Measurements from ENCODE around the gene GGACT.

The GGACT gene

DNA sequence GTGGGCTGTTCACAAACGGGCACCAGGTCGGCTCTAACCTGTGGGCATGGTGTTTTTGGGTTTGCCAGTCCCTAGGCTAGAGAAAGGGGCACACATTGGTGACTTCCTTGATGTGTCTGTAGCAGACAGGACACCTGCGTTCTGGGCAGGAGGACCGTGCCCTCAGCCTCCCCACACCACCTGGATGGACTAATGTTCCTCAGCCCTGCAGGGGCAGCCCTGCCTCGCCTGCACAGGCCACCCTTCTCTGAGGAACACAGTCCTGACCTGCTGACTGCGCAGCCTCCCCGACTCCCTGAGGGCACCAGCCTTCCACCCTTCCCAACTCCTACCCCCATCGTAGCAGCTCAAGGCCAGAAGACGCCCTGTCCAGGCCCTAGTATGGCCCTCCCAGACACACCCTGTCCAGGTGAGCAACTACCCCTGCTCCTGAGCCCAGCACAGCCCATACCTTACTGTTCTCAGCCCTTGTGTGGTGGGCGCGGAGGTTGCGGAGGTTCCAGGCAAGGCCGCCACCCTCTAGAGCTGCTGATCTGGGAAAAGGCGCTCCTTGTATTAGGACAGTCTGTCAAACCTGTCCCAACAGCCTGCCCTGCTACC is 55.7 kb downstream of the GGACT start:
- no peaks in the 10 kb centered on the region for H3K9me3 ChIP-seq (replicated peaks; ENCODE audit: insufficient read depth, low read length)
- no peak overlapping the region for H3K27ac ChIP-seq (ENCODE audit: low read length)
- no peak overlapping the region for H3K9ac ChIP-seq (ENCODE audit: low read length)
- no peaks in the 10 kb centered on the region for H4K20me1 ChIP-seq (ENCODE audit: insufficient read depth, low read length)
- H3K4me2 ChIP-seq (ENCODE audit: low read depth, low read length), result no peak overlapping the region
- no peaks in the 10 kb centered on the region for H3K36me3 ChIP-seq (replicated peaks; ENCODE audit: insufficient read depth, low read length)
- no peaks in the 10 kb centered on the region for H3K79me2 ChIP-seq (ENCODE audit: low read length)
- peaks cover 2% of the 10 kb centered on the region for H3K4me1 ChIP-seq (ENCODE audit: low read length)
- DNase-seq, result no peak
- no peaks in the 10 kb centered on the region for H3K27me3 ChIP-seq (replicated peaks; ENCODE audit: insufficient read depth, low read length)
- no peak overlapping the region for H3K4me3 ChIP-seq (ENCODE audit: low read length)
- no peaks in the 10 kb centered on the region for H3F3A ChIP-seq (ENCODE audit: insufficient read depth, low read length)
- TF ChIP-seq EZH2phosphoT487 (IDR thresholded peaks at IDR 0.05; ENCODE audit: low read length), result no peak
- no peak for TF ChIP-seq CTCF (IDR thresholded peaks at IDR 0.05; ENCODE audit: low read length)
- TF ChIP-seq EZH2 (optimal IDR thresholded peaks at IDR 0.05; ENCODE audit: low read depth, low read length), result no peak
- no peaks in the 10 kb centered on the region for H3K9me2 ChIP-seq (replicated peaks; ENCODE audit: insufficient read depth, low read length)
- H2AFZ ChIP-seq (ENCODE audit: low read length), result no peak overlapping the region

GRCh38 chr13:100532090-100532766 is 56.4 kb downstream of the GGACT start:
- Histone ChIP-seq H3K4me1 (ENCODE audit: low read length) (no peaks in the 10 kb centered on the region), H4K20me1 (ENCODE audit: insufficient read depth, low read length) (no peaks in the 10 kb centered on the region), H3K4me2 (ENCODE audit: low read depth, low read length) (no peak overlapping the region), H3K27ac (ENCODE audit: low read length) (no peak overlapping the region), H3K27me3 (replicated peaks; ENCODE audit: insufficient read depth, low read length) (no peaks in the 10 kb centered on the region), H3K79me2 (ENCODE audit: low read length) (no peaks in the 10 kb centered on the region), H3K9me3 (replicated peaks; ENCODE audit: insufficient read depth, low read length) (no peaks in the 10 kb centered on the region), H2AFZ (ENCODE audit: low read length) (no peak overlapping the region), H3F3A (ENCODE audit: insufficient read depth, low read length) (no peaks in the 10 kb centered on the region), H3K9ac (ENCODE audit: low read length) (no peak overlapping the region), H3K36me3 (replicated peaks; ENCODE audit: insufficient read depth, low read length) (no peaks in the 10 kb centered on the region), H3K9me2 (replicated peaks; ENCODE audit: insufficient read depth, low read length) (no peaks in the 10 kb centered on the region), H3K4me3 (ENCODE audit: low read length) (no peak overlapping the region)
- no peak for DNase-seq
- TF ChIP-seq CTCF (IDR thresholded peaks at IDR 0.05; ENCODE audit: low read length) (no peak), EZH2 (optimal IDR thresholded peaks at IDR 0.05; ENCODE audit: low read depth, low read length) (no peak), EZH2phosphoT487 (IDR thresholded peaks at IDR 0.05; ENCODE audit: low read length) (no peak)

GRCh38 chr13:100530671-100531213 is 57.8 kb downstream of the GGACT start:
- no peaks in the 10 kb centered on the region for H3K79me2 ChIP-seq (ENCODE audit: low read length)
- H3F3A ChIP-seq (ENCODE audit: insufficient read depth, low read length), result no peaks in the 10 kb centered on the region
- no peaks in the 10 kb centered on the region for H3K9me3 ChIP-seq (replicated peaks; ENCODE audit: insufficient read depth, low read length)
- no peak overlapping the region for H3K4me3 ChIP-seq (ENCODE audit: low read length)
- no peaks in the 10 kb centered on the region for H4K20me1 ChIP-seq (ENCODE audit: insufficient read depth, low read length)
- H3K4me2 ChIP-seq (ENCODE audit: low read depth, low read length), result no peak overlapping the region
- no peak overlapping the region for H2AFZ ChIP-seq (ENCODE audit: low read length)
- DNase-seq, result no peak
- no peaks in the 10 kb centered on the region for H3K27me3 ChIP-seq (replicated peaks; ENCODE audit: insufficient read depth, low read length)
- H3K9ac ChIP-seq (ENCODE audit: low read length), result no peak overlapping the region
- H3K9me2 ChIP-seq (replicated peaks; ENCODE audit: insufficient read depth, low read length), result no peaks in the 10 kb centered on the region
- no peaks in the 10 kb centered on the region for H3K4me1 ChIP-seq (ENCODE audit: low read length)
- no peaks in the 10 kb centered on the region for H3K36me3 ChIP-seq (replicated peaks; ENCODE audit: insufficient read depth, low read length)
- no peak overlapping the region for H3K27ac ChIP-seq (ENCODE audit: low read length)
- TF ChIP-seq EZH2phosphoT487 (IDR thresholded peaks at IDR 0.05; ENCODE audit: low read length) (no peak), CTCF (IDR thresholded peaks at IDR 0.05; ENCODE audit: low read length) (no peak), EZH2 (optimal IDR thresholded peaks at IDR 0.05; ENCODE audit: low read depth, low read length) (no peak)

All from MM.1S (cell line).